NCI-H748 (cell line): ENCODE results near the gene ACIN1.
A peak's percentile ranks its signal among the peaks of the same experiment; 100 is the strongest.
"Not testable (repeated sequence)": the region's sequence is repeated elsewhere in the genome, so short reads cannot be mapped to it uniquely, and the experiment has no call there.

Experiments
- DNase-seq: peaks from one replicate; lab custom pipeline; 2025; ENCODE audit not compliant: unreplicated experiment; lab: John Stamatoyannopoulos, UW

Gene ACIN1

GRCh38 chr14:23021434-23021833, 73.5 kb downstream of the ACIN1 start:
- no peak for DNase-seq

- DNase-seq, result no peak
Observed at GRCh38 chr14:23020143-23021128, 74.5 kb downstream of the ACIN1 start.

GRCh38 chr14:23018107-23018506, 76.8 kb downstream of the ACIN1 start:
- no peak for DNase-seq

GRCh38 chr14:23017091-23017490, 77.8 kb downstream of the ACIN1 start:
- DNase-seq, result no peak

GRCh38 chr14:23015618-23016017, 79.3 kb downstream of the ACIN1 start:
- no peak for DNase-seq

- not testable (repeated sequence) for DNase-seq
Observed at GRCh38 chr14:23013749-23014054, 81.2 kb downstream of the ACIN1 start.

- no peak for DNase-seq
Observed at GRCh38 chr14:23013054-23013748, 81.7 kb downstream of the ACIN1 start.

GRCh38 chr14:23009939-23010726, 84.8 kb downstream of the ACIN1 start, which contains the start of gene C14orf93:
C14orf93 (minus strand) TSS chr14:23010143; CDS start chr14:22999023, 11,120 bp downstream.
- DNase-seq, result peak; percentile 83

GRCh38 chr14:23009483-23009938, 85.4 kb downstream of the ACIN1 start:
- peak; percentile 35 for DNase-seq

- DNase-seq, result peak; percentile 44
Observed at GRCh38 chr14:23008831-23009230, 86.1 kb downstream of the ACIN1 start.
